HepG2 (cell line): ENCODE data around the gene PADI2. TPM values are rescaled to one million over a fixed set of nuclear protein-coding genes. Genes with fewer than 3 reads are reported as not detected.
A peak's percentile ranks its signal among the peaks of the same experiment; 100 is the strongest.

Experiments
- ATAC-seq: fragments of 200-7000 bp; cut with Tn5 transposase; 3 replicates; pipeline ENCODE4 v1.9.1; 2020; ENCODE audit warnings: mild to moderate bottlenecking, moderate library complexity
- BruUV-seq: library from RNA; stranded (reverse); fragments of 400-500 nt; replicated peaks from 2 replicates; lab custom pipeline; 2021; lab: Mats Ljungman, UMichigan
- CTCF ChIA-PET: fragments of 300-600 bp; formaldehyde crosslinking; extraction: SDS; loops from one replicate; lab custom pipeline; 2021; ENCODE audit warnings: low total read pairs, inconsistent platforms, low intra/inter-chr PET ratio; lab: Yijun Ruan, JAX
- POLR2A ChIA-PET: fragments of 350-600 bp; sonication (Branson Sonifier 250); formaldehyde crosslinking; loops from one replicate; lab custom pipeline; 2020; ENCODE audit warnings: antibody characterized with exemption, inconsistent platforms; lab: Yijun Ruan, JAX
- DNase-seq: peaks from one replicate; pipeline ENCODE4 v3.0.0-alpha.2; 2015; ENCODE audit warnings: low spot score
- FAIRE-seq: peaks from 3 replicates; lab custom pipeline; 2011; peaks lifted over from hg19 to GRCh38; lab: Jason Lieb, UNC
- H2AFZ ChIP-seq: one replicate; pipeline ENCODE4 v1.6.1; 2011; ENCODE audit warnings: low read length, inconsistent platforms
- H3K27ac ChIP-seq: fragments of 300-600 bp; 3 replicates; pipeline ENCODE4 v1.8.0; 2011; ENCODE audit warnings: mixed run types, mild to moderate bottlenecking, mixed read lengths, low read length, inconsistent platforms; ENCODE audit not compliant: insufficient read depth; ENCODE audit errors: extremely low read length
- H3K27me3 ChIP-seq, 2 experiments: fragments of 200-600 bp in 1 of 2; 2 replicates in 1 of 2; 3 replicates in 1 of 2; pipeline versions ENCODE4 v1.6.0 to v1.8.0; 2011; ENCODE audit warnings: low read length in 2 of 2, mild to moderate bottlenecking in 2 of 2, moderate library complexity in 2 of 2, inconsistent platforms in 1 of 2; ENCODE audit not compliant: insufficient read depth in 2 of 2, control insufficient read depth in 1 of 2
- H3K36me3 ChIP-seq, 2 experiments: fragments of 200-600 bp in 1 of 2; replicated peaks in 1 of 2; 2 replicates in 1 of 2; 3 replicates in 1 of 2; pipeline versions ENCODE4 v1.5.1 to v1.8.0; 2011; ENCODE audit warnings: low read length in 2 of 2, inconsistent platforms in 1 of 2; ENCODE audit not compliant: insufficient read depth in 2 of 2, control insufficient read depth in 1 of 2
- H3K4me1 ChIP-seq: 2 replicates; pipeline ENCODE4 v1.5.1; 2012; ENCODE audit warnings: low read length, inconsistent platforms; ENCODE audit not compliant: insufficient read depth
- H3K4me2 ChIP-seq: 2 replicates; pipeline ENCODE4 v1.6.0; 2011; ENCODE audit warnings: low read depth, low read length, inconsistent platforms
- H3K4me3 ChIP-seq, 3 experiments: fragments of 200-600 bp in 1 of 3; sonication (generic), shearing (Covaris generic) in 1 of 3; replicated peaks in 1 of 3; 2 replicates each; pipeline ENCODE4 v1.5.1; 2011 to 2016; ENCODE audit warnings: low read length in 3 of 3, inconsistent platforms in 2 of 3, low read depth in 2 of 3, mild to moderate bottlenecking in 2 of 3, control low read depth in 1 of 3, mixed read lengths in 1 of 3; ENCODE audit not compliant: insufficient read depth in 1 of 3
- H3K79me2 ChIP-seq: one replicate; pipeline ENCODE4 v1.6.1; 2011; ENCODE audit warnings: low read length, inconsistent platforms; ENCODE audit not compliant: insufficient read depth
- H3K9ac ChIP-seq: 2 replicates; pipeline ENCODE4 v1.6.0; 2011; ENCODE audit warnings: mild to moderate bottlenecking, low read depth, low read length, inconsistent platforms; ENCODE audit not compliant: insufficient read depth
- H3K9me3 ChIP-seq: 2 replicates; pipeline ENCODE4 v1.5.1; 2012; ENCODE audit warnings: mild to moderate bottlenecking, low read length
- H4K20me1 ChIP-seq: 2 replicates; pipeline ENCODE4 v1.6.0; 2011; ENCODE audit warnings: inconsistent platforms, mild to moderate bottlenecking, low read length, moderate library complexity; ENCODE audit not compliant: insufficient read depth
- FOXO1 ChIP-seq: sonication (generic); formaldehyde crosslinking; IDR thresholded peaks from 2 replicates; pipeline ENCODE4 v1.4.0; 2020; ENCODE audit warnings: missing genetic modification reagents
- GATA4 ChIP-seq: sonication (generic); IDR thresholded peaks from 2 replicates; pipeline ENCODE4 v1.6.1; 2016; ENCODE audit warnings: antibody characterized with exemption, low read depth, borderline replicate concordance
- GTF2F1 ChIP-seq: fragments of 150-350 bp; IDR thresholded peaks from 2 replicates; pipeline ENCODE4 v1.6.1; 2014; ENCODE audit warnings: low read length
- NR1H2 ChIP-seq: sonication (generic); formaldehyde crosslinking; IDR thresholded peaks from 2 replicates; pipeline ENCODE4 v1.8.1; 2022; ENCODE audit warnings: low read depth, missing genetic modification reagents, borderline replicate concordance
- RAD51 ChIP-seq: fragments of 450-650 bp; IDR thresholded peaks from 2 replicates; pipeline ENCODE4 v1.6.1; 2016; ENCODE audit warnings: borderline replicate concordance
- SKI ChIP-seq: fragments of 450-650 bp; IDR thresholded peaks from one replicate; pipeline ENCODE4 v1.6.1; 2018; ENCODE audit warnings: mild to moderate bottlenecking; ENCODE audit not compliant: partially characterized antibody
- TOE1 ChIP-seq: sonication (generic); formaldehyde crosslinking; IDR thresholded peaks from 2 replicates; pipeline ENCODE4 v1.4.0; 2020; ENCODE audit warnings: mild to moderate bottlenecking, missing genetic modification reagents
- ZNF543 ChIP-seq: sonication (generic); formaldehyde crosslinking; IDR thresholded peaks from 2 replicates; pipeline ENCODE4 v1.4.0; 2020; ENCODE audit warnings: mild to moderate bottlenecking, missing genetic modification reagents
- ZNF629 ChIP-seq: sonication (generic); formaldehyde crosslinking; conservative IDR thresholded peaks from 2 replicates; pipeline ENCODE4 v1.5.0; 2020; ENCODE audit warnings: missing genetic modification reagents
- ZNF646 ChIP-seq: sonication (generic); formaldehyde crosslinking; IDR thresholded peaks from 2 replicates; pipeline ENCODE4 v1.9.0; 2021; ENCODE audit warnings: mild to moderate bottlenecking, missing genetic modification reagents
- ZNF652 ChIP-seq: IDR thresholded peaks from 2 replicates; pipeline ENCODE4 v1.6.1; 2016; ENCODE audit warnings: low read depth, borderline replicate concordance
- WGBS: methylation state at CpG from one replicate; pipeline ENCODE4 v1.1.6; 2017; ENCODE audit warnings: low lambda C conversion rate; 5-methylcytosine and 5-hydroxymethylcytosine counted together
- in situ Hi-C: cut with HindIII; loops from 2 replicates; pipeline ENCODE4 v1.10.0; 2017; ENCODE audit warnings: low pct_unique_long_range_greater_than_20kb; ENCODE audit not compliant: extremely low pct_ligation_motif_present
- intact Hi-C: fragments of 100-400 bp; cut with micrococcal nuclease; formaldehyde crosslinking; loops from one replicate; pipeline ENCODE4 v1.10.0; 2022; ENCODE audit not compliant: unreplicated experiment
- polyA plus RNA-seq, 8 experiments: library from polyadenylated mRNA; depleted of rRNA in 3 of 8; stranded (reverse) in 7 of 8; unstranded in 1 of 8; fragments of >200 nt; fragmentation: Illumina TruSeq in 4 of 8; extraction: Trizol in 4 of 8; gene quantifications; 2 replicates each; pipeline versions ENCODE4 v1.2.1 to v1.2.3, GENCODE V29; 2011 to 2016; ENCODE audit warnings: low read depth in 4 of 8, missing spikeins in 1 of 8, mixed read lengths in 1 of 8; ENCODE audit not compliant: insufficient read depth in 1 of 8
- total RNA-seq, 5 experiments: library from RNA; depleted of rRNA; stranded (reverse); fragments of >200 nt; fragmentation: Illumina TruSeq; extraction: Trizol; gene quantifications; 2 replicates each; pipeline ENCODE4 v1.2.3, GENCODE V29; 2016; ENCODE audit warnings: low read depth in 1 of 5
- TF ChIP-seq, protein P1 (sequence below): IDR thresholded peaks from 2 replicates; pipeline ENCODE4 v1.6.1; 2016; ENCODE audit warnings: low read depth, control low read depth

Gene PADI2
- total and polyA plus RNA-seq, 2 of the 13 experiments (the other 11 are each of a cell fraction or from before 2014, with no cell fraction given), result not detected

DNA sequence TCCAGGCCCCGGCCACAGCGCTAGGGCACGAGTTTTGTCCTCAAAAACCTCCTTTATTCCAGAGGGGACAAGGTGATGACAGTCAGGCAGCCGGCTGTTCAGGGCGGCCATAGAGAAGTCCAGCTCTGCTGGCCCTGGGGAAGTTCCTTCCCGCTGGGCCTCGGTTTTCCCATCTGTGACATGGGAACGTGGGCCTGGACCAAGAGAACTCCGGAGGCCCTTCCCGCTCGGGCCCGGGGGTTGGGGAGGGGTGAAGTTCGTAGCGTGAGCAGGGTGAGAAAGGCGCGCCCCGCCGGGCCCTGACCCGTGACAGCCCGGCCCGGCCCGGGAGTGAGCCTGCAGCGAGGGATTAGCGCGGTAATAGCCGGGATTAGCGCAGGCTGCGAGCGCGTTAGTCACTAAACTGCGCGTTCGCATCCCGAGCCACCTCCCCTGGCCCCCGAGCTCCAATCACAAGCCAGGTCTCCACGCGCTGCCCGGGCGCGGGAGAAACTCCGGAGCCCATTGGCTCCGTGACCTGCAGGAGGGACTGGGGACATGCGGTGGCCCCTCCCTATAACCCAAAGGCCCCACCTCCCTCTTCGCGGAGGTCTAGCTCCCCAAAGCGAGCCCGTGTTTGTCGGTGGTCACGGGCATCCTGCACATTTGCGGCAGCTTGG is 29.8 kb upstream of the PADI2 start:
- Histone ChIP-seq H3K4me3 (no peak overlapping the region), H3K4me2 (no peak overlapping the region), H3K27me3 (no peaks in the 10 kb centered on the region; a peak in 1 of 5 replicates), H2AFZ (no peak overlapping the region), H3K36me3 (no peaks in the 10 kb centered on the region), H4K20me1 (no peaks in the 10 kb centered on the region), H3K9ac (no peak overlapping the region), H3K79me2 (no peaks in the 10 kb centered on the region), H3K4me1 (no peaks in the 10 kb centered on the region), H3K9me3 (peaks cover 3% of the 10 kb centered on the region; the same call in 1 of the 2 replicates), H3K27ac (no peak overlapping the region)
- DNase-seq (no peak), ATAC-seq (no peak), FAIRE-seq (no peak)
- 70% methylated on average over 44 of the region's 50 CpGs for WGBS
- no peak for TF ChIP-seq GTF2F1
- peak; percentile 53; the same call in 1 of the 2 replicates for TF ChIP-seq ZNF629 (CRISPR knock-in tag)
- POLR2A ChIA-PET, result no interaction called here
- intact Hi-C loops, result no loop called here
- in situ Hi-C loops, result no loop called here
- CTCF ChIA-PET, result no interaction called here
- BruUV-seq, result no TSS peak

DNA sequence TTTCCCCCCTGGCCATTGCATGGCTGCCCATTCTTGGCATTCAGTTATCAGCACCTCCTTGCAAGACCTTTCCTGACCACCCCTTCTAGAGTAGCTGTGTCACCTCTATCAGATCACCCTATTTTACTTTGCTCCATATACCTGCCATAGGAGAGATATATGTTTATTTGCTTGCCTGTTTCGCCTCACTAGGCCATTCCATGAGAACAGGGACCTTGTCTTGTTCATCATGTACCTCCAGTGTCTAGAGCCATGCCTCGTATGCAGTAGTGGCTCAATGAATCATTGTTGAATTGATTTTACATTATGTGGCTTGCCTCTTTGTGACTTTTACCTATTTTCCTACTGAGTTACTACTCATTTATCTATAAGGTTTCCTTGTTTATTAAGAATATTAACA is 26.4 kb upstream of the PADI2 start:
- Histone ChIP-seq H3K4me3 (no peak overlapping the region), H3K79me2 (no peaks in the 10 kb centered on the region), H4K20me1 (no peaks in the 10 kb centered on the region), H3K4me1 (no peaks in the 10 kb centered on the region), H3K9me3 (no peaks in the 10 kb centered on the region), H2AFZ (no peak overlapping the region), H3K36me3 (no peaks in the 10 kb centered on the region), H3K4me2 (no peak overlapping the region), H3K9ac (no peak overlapping the region), H3K27ac (no peak overlapping the region), H3K27me3 (no peaks in the 10 kb centered on the region; a peak in 1 of 5 replicates)
- FAIRE-seq (no peak), DNase-seq (no peak), ATAC-seq (no peak)
- in situ Hi-C loops (no loop called here), intact Hi-C loops (no loop called here)
- POLR2A ChIA-PET, result no interaction called here
- WGBS, result 5% methylated on average over 2 of the region's 2 CpGs
- no TSS peak for BruUV-seq
- CTCF ChIA-PET, result no interaction called here
- TF ChIP-seq NR1H2 (no peak), ZNF646 (CRISPR knock-in tag) (no peak), ZNF652 (no peak), TOE1 (CRISPR knock-in tag) (no peak), SKI (no peak), GATA4 (no peak), FOXO1 (CRISPR knock-in tag) (no peak), ZNF543 (CRISPR knock-in tag) (no peak), RAD51 (no peak)
- TF ChIP-seq, protein P1, sequence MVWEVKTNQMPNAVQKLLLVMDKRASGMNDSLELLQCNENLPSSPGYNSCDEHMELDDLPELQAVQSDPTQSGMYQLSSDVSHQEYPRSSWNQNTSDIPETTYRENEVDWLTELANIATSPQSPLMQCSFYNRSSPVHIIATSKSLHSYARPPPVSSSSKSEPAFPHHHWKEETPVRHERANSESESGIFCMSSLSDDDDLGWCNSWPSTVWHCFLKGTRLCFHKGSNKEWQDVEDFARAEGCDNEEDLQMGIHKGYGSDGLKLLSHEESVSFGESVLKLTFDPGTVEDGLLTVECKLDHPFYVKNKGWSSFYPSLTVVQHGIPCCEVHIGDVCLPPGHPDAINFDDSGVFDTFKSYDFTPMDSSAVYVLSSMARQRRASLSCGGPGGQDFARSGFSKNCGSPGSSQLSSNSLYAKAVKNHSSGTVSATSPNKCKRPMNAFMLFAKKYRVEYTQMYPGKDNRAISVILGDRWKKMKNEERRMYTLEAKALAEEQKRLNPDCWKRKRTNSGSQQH (CRISPR knock-in tag), result no peak
